Sigmoid colon (tissue), 7 donors: ENCODE measurements around the gene ME3. TPM values are rescaled to one million over a fixed set of nuclear protein-coding genes. Genes with fewer than 3 reads are reported as not detected.

Experiments
- DNase-seq: peaks from one replicate; pipeline ENCODE4 v3.0.0-alpha.2; 2019
- H3K27ac ChIP-seq, 4 donors: fragments of 200-600 bp; sonication (generic); one replicate each; pipeline ENCODE4 v1.5.1; 2016 to 2019; ENCODE audit warnings: mild to moderate bottlenecking in 1 of 4
- H3K27me3 ChIP-seq, 3 donors: fragments of 200-600 bp; sonication (generic); one replicate each; pipeline ENCODE4 v1.5.1; 2019; ENCODE audit warnings: mild to moderate bottlenecking in 1 of 3
- H3K36me3 ChIP-seq, 4 donors: fragments of 200-600 bp; sonication (generic); one replicate each; pipeline ENCODE4 v1.5.1; 2016 to 2019
- H3K4me1 ChIP-seq, 4 donors: fragments of 200-600 bp; sonication (generic); one replicate each; pipeline ENCODE4 v1.5.1; 2017 to 2019
- H3K4me3 ChIP-seq, 4 donors: fragments of 200-600 bp; sonication (generic); one replicate each; pipeline ENCODE4 v1.5.1; 2017 to 2019; ENCODE audit warnings: mild to moderate bottlenecking in 2 of 4, moderate library complexity in 1 of 4
- H3K9me3 ChIP-seq, 4 donors: fragments of 200-600 bp in 3 of 4; sonication (generic) in 3 of 4; one replicate each; pipeline versions ENCODE4 v1.5.1 to v1.6.1; 2013 to 2019
- EP300 ChIP-seq, 4 donors: sonication (generic); formaldehyde crosslinking; IDR thresholded peaks; one replicate each; pipeline ENCODE4 v1.6.1; 2017; ENCODE audit warnings: antibody characterized with exemption in 4 of 4
- POLR2A ChIP-seq, 2 donors: fragments of 450-650 bp; IDR thresholded peaks; one replicate each; pipeline ENCODE4 v1.6.1; 2016; ENCODE audit warnings: antibody characterized with exemption in 2 of 2, mild to moderate bottlenecking in 2 of 2, moderate library complexity in 2 of 2
- POLR2AphosphoS5 ChIP-seq, 4 donors: sonication (generic); formaldehyde crosslinking; IDR thresholded peaks; one replicate each; pipeline ENCODE4 v1.6.1; 2017; ENCODE audit warnings: antibody characterized with exemption in 4 of 4
- WGBS, 2 donors: extraction: QIAGEN DNeasy Blood & Tissue Kit; methylation state at CpG; one replicate each; pipeline ENCODE4 v1.1.7; 2013; 5-methylcytosine and 5-hydroxymethylcytosine counted together
- intact Hi-C: fragments of 100-400 bp; cut with DNase I; formaldehyde crosslinking; loops from one replicate; pipeline ENCODE4 v1.15.1; 2023
- polyA plus RNA-seq, 3 donors: library from polyadenylated mRNA; stranded (reverse); fragments of 200-250 nt; gene quantifications; one replicate each; pipeline ENCODE4 v1.2.3, GENCODE V29; 2013
- total RNA-seq, 4 donors: library from RNA; depleted of rRNA; stranded (reverse); fragments of >200 nt; gene quantifications; one replicate each; pipeline ENCODE4 v1.1.0, GENCODE V29; 2016
- TF ChIP-seq, protein P1 (sequence below), 4 experiments: fragments of 450-650 bp in 3 of 4; fragments of 200-600 bp in 1 of 4; IDR thresholded peaks; one replicate each; pipeline ENCODE4 v1.5.1; 2016 to 2019; ENCODE audit warnings: antibody characterized with exemption in 4 of 4, mild to moderate bottlenecking in 3 of 4, moderate library complexity in 2 of 4
- donor health status: healthy with polysubstance abuse.
- donor health status: Bipolar disorder and iron deficiency.
- donor health status: healthy.

The ME3 gene
- total and polyA plus RNA-seq, 7 donors: 7.8 to 53.2 (median 25.5) TPM

DNA sequence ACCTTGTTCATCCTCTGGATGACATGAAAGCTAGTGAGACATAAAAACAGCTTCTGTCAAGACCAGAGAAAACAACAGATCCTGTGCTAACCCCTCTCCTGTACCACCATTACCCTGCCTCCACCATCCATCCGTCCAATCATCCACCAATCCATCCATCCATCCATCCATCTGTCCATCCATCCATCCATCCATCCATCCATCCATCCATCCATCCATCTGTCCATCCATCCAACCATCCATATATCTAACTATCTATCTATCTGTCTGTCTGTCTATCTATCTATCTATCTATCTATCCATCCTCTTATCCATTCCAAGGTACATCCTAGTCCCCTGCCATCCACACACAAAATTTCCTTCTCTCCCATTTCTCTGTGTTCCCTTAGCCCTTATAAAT lies 46.6 kb upstream of the ME3 start:
- Histone ChIP-seq H3K36me3 (no peaks in the 10 kb centered on the region), H3K27ac (no peak overlapping the region), H3K9me3 (peaks cover 0 to 7% (median 0%) of the 10 kb centered on the region in 4 donors), H3K27me3 (no peaks in the 10 kb centered on the region), H3K4me1 (no peaks in the 10 kb centered on the region), H3K4me3 (no peak overlapping the region)
- TF ChIP-seq POLR2A (IDR thresholded peaks at IDR 0.05): no peak
- TF ChIP-seq POLR2AphosphoS5 (IDR thresholded peaks at IDR 0.05): no peak
- no peak for TF ChIP-seq EP300 (IDR thresholded peaks at IDR 0.05)
- TF ChIP-seq, protein P1, sequence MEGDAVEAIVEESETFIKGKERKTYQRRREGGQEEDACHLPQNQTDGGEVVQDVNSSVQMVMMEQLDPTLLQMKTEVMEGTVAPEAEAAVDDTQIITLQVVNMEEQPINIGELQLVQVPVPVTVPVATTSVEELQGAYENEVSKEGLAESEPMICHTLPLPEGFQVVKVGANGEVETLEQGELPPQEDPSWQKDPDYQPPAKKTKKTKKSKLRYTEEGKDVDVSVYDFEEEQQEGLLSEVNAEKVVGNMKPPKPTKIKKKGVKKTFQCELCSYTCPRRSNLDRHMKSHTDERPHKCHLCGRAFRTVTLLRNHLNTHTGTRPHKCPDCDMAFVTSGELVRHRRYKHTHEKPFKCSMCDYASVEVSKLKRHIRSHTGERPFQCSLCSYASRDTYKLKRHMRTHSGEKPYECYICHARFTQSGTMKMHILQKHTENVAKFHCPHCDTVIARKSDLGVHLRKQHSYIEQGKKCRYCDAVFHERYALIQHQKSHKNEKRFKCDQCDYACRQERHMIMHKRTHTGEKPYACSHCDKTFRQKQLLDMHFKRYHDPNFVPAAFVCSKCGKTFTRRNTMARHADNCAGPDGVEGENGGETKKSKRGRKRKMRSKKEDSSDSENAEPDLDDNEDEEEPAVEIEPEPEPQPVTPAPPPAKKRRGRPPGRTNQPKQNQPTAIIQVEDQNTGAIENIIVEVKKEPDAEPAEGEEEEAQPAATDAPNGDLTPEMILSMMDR (IDR thresholded peaks at IDR 0.05): no peak
- no peak for DNase-seq
- 90 to 98% methylated on average over 1 of the region's 1 CpG for WGBS, 2 donors
- intact Hi-C loops: no loop called here

GRCh38 chr11:86718521-86718920 lies 46.1 kb upstream of the ME3 start:
- Histone ChIP-seq H3K9me3 (peaks cover 0 to 7% (median 0%) of the 10 kb centered on the region in 4 donors), H3K4me3 (no peak overlapping the region), H3K27ac (no peak overlapping the region), H3K36me3 (no peaks in the 10 kb centered on the region), H3K4me1 (no peaks in the 10 kb centered on the region), H3K27me3 (no peaks in the 10 kb centered on the region)
- WGBS, 2 donors: 92 to 94% methylated on average over 1 of the region's 1 CpG
- TF ChIP-seq POLR2AphosphoS5 (IDR thresholded peaks at IDR 0.05): no peak
- no peak for TF ChIP-seq EP300 (IDR thresholded peaks at IDR 0.05)
- TF ChIP-seq, protein P1 (IDR thresholded peaks at IDR 0.05): no peak
- TF ChIP-seq POLR2A (IDR thresholded peaks at IDR 0.05): no peak
- intact Hi-C loops: no loop called here
- no peak for DNase-seq

GRCh38 chr11:86717817-86718501 lies 45.5 kb upstream of the ME3 start:
- H3K4me3 ChIP-seq: no peak overlapping the region
- DNase-seq: no peak
- no peak overlapping the region for H3K27ac ChIP-seq
- WGBS, 2 donors: 37 to 62% methylated on average over 3 of the region's 3 CpGs
- intact Hi-C loops: no loop called here
- H3K27me3 ChIP-seq: no peaks in the 10 kb centered on the region
- TF ChIP-seq, protein P1 (IDR thresholded peaks at IDR 0.05): no peak
- TF ChIP-seq POLR2A (IDR thresholded peaks at IDR 0.05) (no peak), POLR2AphosphoS5 (IDR thresholded peaks at IDR 0.05) (no peak), EP300 (IDR thresholded peaks at IDR 0.05) (no peak)
- no peaks in the 10 kb centered on the region for H3K4me1 ChIP-seq
- no peaks in the 10 kb centered on the region for H3K36me3 ChIP-seq
- H3K9me3 ChIP-seq: peaks cover 0 to 7% (median 0%) of the 10 kb centered on the region in 4 donors

- TF ChIP-seq POLR2AphosphoS5 (IDR thresholded peaks at IDR 0.05) (no peak), EP300 (IDR thresholded peaks at IDR 0.05) (no peak)
- TF ChIP-seq, protein P1 (IDR thresholded peaks at IDR 0.05): no peak
- Histone ChIP-seq H3K27ac (no peak overlapping the region), H3K4me3 (no peak overlapping the region), H3K27me3 (no peaks in the 10 kb centered on the region), H3K36me3 (no peaks in the 10 kb centered on the region), H3K9me3 (no peaks in the 10 kb centered on the region), H3K4me1 (no peaks in the 10 kb centered on the region)
- WGBS, 2 donors: 97% methylated on average over 3 of the region's 3 CpGs
- intact Hi-C loops: no loop called here
- DNase-seq: no peak
Measured at GRCh38 chr11:86715611-86716010, 43.2 kb upstream of the ME3 start.

DNA sequence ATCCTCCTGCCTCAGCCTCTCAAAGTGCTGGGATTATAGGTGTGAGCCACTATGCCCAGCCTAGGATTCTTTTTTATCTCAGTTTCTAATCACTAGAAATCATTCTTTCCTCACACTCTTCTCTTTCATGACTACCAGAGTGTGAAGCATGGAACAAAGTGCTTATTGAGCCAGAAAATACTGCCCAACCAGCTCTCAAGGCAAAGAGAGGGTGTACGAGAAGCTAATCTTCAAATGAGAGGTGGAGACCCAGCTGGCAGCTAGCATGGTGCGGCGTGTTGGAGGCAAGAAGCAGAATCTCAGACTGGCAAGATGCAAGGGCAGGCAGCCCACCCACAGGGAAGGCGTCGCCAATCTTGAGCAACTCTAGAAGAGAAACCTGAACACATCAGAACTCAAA lies 41.1 kb upstream of the ME3 start:
- 91 to 98% methylated on average over 5 of the region's 5 CpGs for WGBS, 2 donors

More for the DNA sequence above, 41.1 kb upstream of the ME3 start:
- H3K36me3 ChIP-seq: no peaks in the 10 kb centered on the region
- H3K27me3 ChIP-seq: no peaks in the 10 kb centered on the region
- TF ChIP-seq POLR2AphosphoS5 (IDR thresholded peaks at IDR 0.05) (no peak), POLR2A (IDR thresholded peaks at IDR 0.05) (no peak), EP300 (IDR thresholded peaks at IDR 0.05) (no peak)
- TF ChIP-seq, protein P1 (IDR thresholded peaks at IDR 0.05): no peak
- no peak overlapping the region for H3K4me3 ChIP-seq
- H3K4me1 ChIP-seq: peaks cover 0 to 3% (median 0%) of the 10 kb centered on the region in 4 donors
- H3K27ac ChIP-seq: no peak overlapping the region
- intact Hi-C loops: no loop called here
- no peak for DNase-seq
- H3K9me3 ChIP-seq: no peaks in the 10 kb centered on the region
